Measurements from ENCODE around the gene KIF16B. TPM values are rescaled to one million over a fixed set of nuclear protein-coding genes. Genes with fewer than 3 reads are reported as not detected.

The KIF16B gene
- total and polyA plus RNA-seq, 2 experiments from 2014 or later: 6.5 to 11.1 TPM

GRCh38 chr20:16491294-16491905 is 81.8 kb downstream of the KIF16B start (continued):
- TF ChIP-seq, protein P1, sequence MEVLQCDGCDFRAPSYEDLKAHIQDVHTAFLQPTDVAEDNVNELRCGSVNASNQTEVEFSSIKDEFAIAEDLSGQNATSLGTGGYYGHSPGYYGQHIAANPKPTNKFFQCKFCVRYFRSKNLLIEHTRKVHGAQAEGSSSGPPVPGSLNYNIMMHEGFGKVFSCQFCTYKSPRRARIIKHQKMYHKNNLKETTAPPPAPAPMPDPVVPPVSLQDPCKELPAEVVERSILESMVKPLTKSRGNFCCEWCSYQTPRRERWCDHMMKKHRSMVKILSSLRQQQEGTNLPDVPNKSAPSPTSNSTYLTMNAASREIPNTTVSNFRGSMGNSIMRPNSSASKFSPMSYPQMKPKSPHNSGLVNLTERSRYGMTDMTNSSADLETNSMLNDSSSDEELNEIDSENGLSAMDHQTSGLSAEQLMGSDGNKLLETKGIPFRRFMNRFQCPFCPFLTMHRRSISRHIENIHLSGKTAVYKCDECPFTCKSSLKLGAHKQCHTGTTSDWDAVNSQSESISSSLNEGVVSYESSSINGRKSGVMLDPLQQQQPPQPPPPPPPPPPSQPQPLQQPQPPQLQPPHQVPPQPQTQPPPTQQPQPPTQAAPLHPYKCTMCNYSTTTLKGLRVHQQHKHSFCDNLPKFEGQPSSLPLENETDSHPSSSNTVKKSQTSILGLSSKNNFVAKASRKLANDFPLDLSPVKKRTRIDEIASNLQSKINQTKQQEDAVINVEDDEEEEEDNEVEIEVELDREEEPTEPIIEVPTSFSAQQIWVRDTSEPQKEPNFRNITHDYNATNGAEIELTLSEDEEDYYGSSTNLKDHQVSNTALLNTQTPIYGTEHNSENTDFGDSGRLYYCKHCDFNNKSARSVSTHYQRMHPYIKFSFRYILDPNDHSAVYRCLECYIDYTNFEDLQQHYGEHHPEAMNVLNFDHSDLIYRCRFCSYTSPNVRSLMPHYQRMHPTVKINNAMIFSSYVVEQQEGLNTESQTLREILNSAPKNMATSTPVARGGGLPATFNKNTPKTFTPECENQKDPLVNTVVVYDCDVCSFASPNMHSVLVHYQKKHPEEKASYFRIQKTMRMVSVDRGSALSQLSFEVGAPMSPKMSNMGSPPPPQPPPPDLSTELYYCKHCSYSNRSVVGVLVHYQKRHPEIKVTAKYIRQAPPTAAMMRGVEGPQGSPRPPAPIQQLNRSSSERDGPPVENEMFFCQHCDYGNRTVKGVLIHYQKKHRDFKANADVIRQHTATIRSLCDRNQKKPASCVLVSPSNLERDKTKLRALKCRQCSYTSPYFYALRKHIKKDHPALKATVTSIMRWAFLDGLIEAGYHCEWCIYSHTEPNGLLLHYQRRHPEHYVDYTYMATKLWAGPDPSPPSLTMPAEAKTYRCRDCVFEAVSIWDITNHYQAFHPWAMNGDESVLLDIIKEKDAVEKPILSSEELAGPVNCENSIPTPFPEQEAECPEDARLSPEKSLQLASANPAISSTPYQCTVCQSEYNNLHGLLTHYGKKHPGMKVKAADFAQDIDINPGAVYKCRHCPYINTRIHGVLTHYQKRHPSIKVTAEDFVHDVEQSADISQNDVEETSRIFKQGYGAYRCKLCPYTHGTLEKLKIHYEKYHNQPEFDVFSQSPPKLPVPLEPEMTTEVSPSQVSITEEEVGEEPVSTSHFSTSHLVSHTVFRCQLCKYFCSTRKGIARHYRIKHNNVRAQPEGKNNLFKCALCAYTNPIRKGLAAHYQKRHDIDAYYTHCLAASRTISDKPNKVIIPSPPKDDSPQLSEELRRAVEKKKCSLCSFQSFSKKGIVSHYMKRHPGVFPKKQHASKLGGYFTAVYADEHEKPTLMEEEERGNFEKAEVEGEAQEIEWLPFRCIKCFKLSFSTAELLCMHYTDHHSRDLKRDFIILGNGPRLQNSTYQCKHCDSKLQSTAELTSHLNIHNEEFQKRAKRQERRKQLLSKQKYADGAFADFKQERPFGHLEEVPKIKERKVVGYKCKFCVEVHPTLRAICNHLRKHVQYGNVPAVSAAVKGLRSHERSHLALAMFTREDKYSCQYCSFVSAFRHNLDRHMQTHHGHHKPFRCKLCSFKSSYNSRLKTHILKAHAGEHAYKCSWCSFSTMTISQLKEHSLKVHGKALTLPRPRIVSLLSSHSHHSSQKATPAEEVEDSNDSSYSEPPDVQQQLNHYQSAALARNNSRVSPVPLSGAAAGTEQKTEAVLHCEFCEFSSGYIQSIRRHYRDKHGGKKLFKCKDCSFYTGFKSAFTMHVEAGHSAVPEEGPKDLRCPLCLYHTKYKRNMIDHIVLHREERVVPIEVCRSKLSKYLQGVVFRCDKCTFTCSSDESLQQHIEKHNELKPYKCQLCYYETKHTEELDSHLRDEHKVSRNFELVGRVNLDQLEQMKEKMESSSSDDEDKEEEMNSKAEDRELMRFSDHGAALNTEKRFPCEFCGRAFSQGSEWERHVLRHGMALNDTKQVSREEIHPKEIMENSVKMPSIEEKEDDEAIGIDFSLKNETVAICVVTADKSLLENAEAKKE (CRISPR knock-in tag; IDR thresholded peaks at IDR 0.05): no peak
- TF ChIP-seq CTCF (conservative IDR thresholded peaks at IDR 0.05; ENCODE audit: low read depth in 2 of 2) (no peak), EZH2 (IDR thresholded peaks at IDR 0.05; ENCODE audit: low read depth, unreplicated experiment) (no peak), ZNF331 (CRISPR knock-in tag; IDR thresholded peaks at IDR 0.05; ENCODE audit: low read depth) (no peak)
- TF ChIP-seq, protein P2, sequence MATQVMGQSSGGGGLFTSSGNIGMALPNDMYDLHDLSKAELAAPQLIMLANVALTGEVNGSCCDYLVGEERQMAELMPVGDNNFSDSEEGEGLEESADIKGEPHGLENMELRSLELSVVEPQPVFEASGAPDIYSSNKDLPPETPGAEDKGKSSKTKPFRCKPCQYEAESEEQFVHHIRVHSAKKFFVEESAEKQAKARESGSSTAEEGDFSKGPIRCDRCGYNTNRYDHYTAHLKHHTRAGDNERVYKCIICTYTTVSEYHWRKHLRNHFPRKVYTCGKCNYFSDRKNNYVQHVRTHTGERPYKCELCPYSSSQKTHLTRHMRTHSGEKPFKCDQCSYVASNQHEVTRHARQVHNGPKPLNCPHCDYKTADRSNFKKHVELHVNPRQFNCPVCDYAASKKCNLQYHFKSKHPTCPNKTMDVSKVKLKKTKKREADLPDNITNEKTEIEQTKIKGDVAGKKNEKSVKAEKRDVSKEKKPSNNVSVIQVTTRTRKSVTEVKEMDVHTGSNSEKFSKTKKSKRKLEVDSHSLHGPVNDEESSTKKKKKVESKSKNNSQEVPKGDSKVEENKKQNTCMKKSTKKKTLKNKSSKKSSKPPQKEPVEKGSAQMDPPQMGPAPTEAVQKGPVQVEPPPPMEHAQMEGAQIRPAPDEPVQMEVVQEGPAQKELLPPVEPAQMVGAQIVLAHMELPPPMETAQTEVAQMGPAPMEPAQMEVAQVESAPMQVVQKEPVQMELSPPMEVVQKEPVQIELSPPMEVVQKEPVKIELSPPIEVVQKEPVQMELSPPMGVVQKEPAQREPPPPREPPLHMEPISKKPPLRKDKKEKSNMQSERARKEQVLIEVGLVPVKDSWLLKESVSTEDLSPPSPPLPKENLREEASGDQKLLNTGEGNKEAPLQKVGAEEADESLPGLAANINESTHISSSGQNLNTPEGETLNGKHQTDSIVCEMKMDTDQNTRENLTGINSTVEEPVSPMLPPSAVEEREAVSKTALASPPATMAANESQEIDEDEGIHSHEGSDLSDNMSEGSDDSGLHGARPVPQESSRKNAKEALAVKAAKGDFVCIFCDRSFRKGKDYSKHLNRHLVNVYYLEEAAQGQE (IDR thresholded peaks at IDR 0.05; ENCODE audit: unreplicated experiment): no peak

Measured in GM23338 (cell line).